Esophagus muscularis mucosa (tissue), 4 donors: Measurements from ENCODE around the gene PSAP. TPM values are rescaled to one million over a fixed set of nuclear protein-coding genes. Genes with fewer than 3 reads are reported as not detected.

Experiments used
- DNase-seq: peaks from one replicate; pipeline ENCODE4 v3.0.0-alpha.2; 2017; ENCODE audit errors: extremely low spot score
- H3K27ac ChIP-seq, 4 donors: fragments of 200-600 bp; sonication (generic); replicated peaks in 1 of 4; 1 replicate in 3 of 4; 2 replicates in 1 of 4; pipeline ENCODE4 v1.5.1; 2016 to 2019; ENCODE audit warnings: mild to moderate bottlenecking in 1 of 4
- H3K27me3 ChIP-seq, 4 donors: fragments of 200-600 bp; sonication (generic); one replicate each; pipeline versions ENCODE4 v1.5.1 to v1.6.0; 2016 to 2019
- H3K36me3 ChIP-seq, 4 donors: fragments of 200-600 bp; sonication (generic); one replicate each; pipeline ENCODE4 v1.5.1; 2016 to 2019
- H3K4me1 ChIP-seq, 4 donors: fragments of 200-600 bp; sonication (generic); one replicate each; pipeline ENCODE4 v1.5.1; 2016 to 2019
- H3K4me3 ChIP-seq, 4 donors: fragments of 200-600 bp; sonication (generic); 1 replicate in 2 of 4; 2 replicates in 2 of 4; pipeline ENCODE4 v1.5.1; 2016 to 2019; ENCODE audit warnings: mild to moderate bottlenecking in 4 of 4, moderate library complexity in 1 of 4
- H3K9me3 ChIP-seq, 4 donors: fragments of 200-600 bp; sonication (generic); 1 replicate in 3 of 4; 2 replicates in 1 of 4; pipeline ENCODE4 v1.5.1; 2016 to 2019
- EP300 ChIP-seq: sonication (generic); formaldehyde crosslinking; IDR thresholded peaks from one replicate; pipeline ENCODE4 v1.6.1; 2017; ENCODE audit warnings: antibody characterized with exemption
- POLR2A ChIP-seq: fragments of 450-650 bp; IDR thresholded peaks from one replicate; pipeline ENCODE4 v1.6.1; 2017; ENCODE audit warnings: antibody characterized with exemption, moderate library complexity, mild to moderate bottlenecking, low read depth
- POLR2AphosphoS5 ChIP-seq, 2 donors: sonication (generic); formaldehyde crosslinking; IDR thresholded peaks; one replicate each; pipeline ENCODE4 v1.6.1; 2017; ENCODE audit warnings: antibody characterized with exemption in 2 of 2
- WGBS: methylation state at CpG from one replicate; pipeline ENCODE4 v1.1.5; 2018; 5-methylcytosine and 5-hydroxymethylcytosine counted together
- intact Hi-C: fragments of 100-400 bp; cut with DNase I; formaldehyde crosslinking; loops from one replicate; pipeline ENCODE4 v1.15.1; 2023
- total RNA-seq, 4 donors: library from RNA; depleted of rRNA; stranded (reverse); fragments of >200 nt; gene quantifications; one replicate each; pipeline versions ENCODE4 v1.1.0 to v1.2.1, GENCODE V29; 2016
- TF ChIP-seq, protein P1 (sequence below), 3 experiments: fragments of 200-600 bp in 2 of 3; fragments of 450-650 bp in 1 of 3; sonication (generic) in 2 of 3; IDR thresholded peaks; one replicate each; pipeline ENCODE4 v1.5.1; 2017 to 2019; ENCODE audit warnings: antibody characterized with exemption in 3 of 3, mild to moderate bottlenecking in 2 of 3, moderate library complexity in 1 of 3

PSAP gene
- total RNA-seq, 4 donors from 2014 or later = 537 to 740 (median 698) TPM

DNA sequence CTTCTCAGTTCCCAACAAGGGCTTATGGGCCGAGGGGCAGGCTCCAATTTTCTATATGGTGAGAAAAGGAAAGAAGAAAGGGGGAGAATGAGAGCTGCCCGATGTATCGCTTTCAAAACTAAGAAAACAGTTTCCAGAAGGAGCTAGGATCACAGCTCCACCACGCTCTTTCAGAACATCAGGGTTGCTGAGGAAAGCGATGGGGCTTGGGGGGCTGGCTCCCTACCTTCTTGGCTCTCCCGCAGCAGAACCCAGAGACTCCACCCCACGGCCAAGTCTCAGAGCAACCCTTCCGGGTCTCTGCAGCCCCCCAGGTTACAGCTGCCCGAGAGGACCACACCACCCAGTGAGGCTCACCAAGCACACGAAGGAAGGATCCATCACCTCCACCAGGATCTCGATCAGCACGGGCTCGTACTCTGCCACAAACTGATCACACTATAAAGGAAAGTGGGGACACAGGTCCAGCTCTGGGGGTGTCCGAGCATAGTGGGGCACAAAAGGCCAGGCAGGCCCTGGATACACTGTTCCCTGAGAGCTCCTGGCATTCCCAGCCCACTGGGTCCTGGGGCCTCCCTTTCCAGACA lies 32.3 kb downstream of the PSAP start:
- intact Hi-C loops = loop anchor here (10.0 kb wide), 2 partner anchors 254 to 504 kb away; partner anchors contain the start of gene SLC29A3
- H3K4me3 ChIP-seq = no peak overlapping the region
- H3K9me3 ChIP-seq = no peaks in the 10 kb centered on the region
- TF ChIP-seq EP300 (no peak), POLR2A (no peak), POLR2AphosphoS5 (IDR thresholded peaks at IDR 0.05) (no peak)
- TF ChIP-seq, protein P1, sequence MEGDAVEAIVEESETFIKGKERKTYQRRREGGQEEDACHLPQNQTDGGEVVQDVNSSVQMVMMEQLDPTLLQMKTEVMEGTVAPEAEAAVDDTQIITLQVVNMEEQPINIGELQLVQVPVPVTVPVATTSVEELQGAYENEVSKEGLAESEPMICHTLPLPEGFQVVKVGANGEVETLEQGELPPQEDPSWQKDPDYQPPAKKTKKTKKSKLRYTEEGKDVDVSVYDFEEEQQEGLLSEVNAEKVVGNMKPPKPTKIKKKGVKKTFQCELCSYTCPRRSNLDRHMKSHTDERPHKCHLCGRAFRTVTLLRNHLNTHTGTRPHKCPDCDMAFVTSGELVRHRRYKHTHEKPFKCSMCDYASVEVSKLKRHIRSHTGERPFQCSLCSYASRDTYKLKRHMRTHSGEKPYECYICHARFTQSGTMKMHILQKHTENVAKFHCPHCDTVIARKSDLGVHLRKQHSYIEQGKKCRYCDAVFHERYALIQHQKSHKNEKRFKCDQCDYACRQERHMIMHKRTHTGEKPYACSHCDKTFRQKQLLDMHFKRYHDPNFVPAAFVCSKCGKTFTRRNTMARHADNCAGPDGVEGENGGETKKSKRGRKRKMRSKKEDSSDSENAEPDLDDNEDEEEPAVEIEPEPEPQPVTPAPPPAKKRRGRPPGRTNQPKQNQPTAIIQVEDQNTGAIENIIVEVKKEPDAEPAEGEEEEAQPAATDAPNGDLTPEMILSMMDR (IDR thresholded peaks at IDR 0.05) = no peak
- no peak for DNase-seq
- H3K4me1 ChIP-seq = peaks cover 19 to 37% (median 28%) of the 10 kb centered on the region in 4 donors
- peaks cover 70 to 96% (median 91%) of the 10 kb centered on the region in 4 donors for H3K36me3 ChIP-seq
- peak overlapping the region; percentile 36 to 56 (median 46) for H3K27ac ChIP-seq
- 93% methylated on average over 7 of the region's 14 CpGs for WGBS
- no peaks in the 10 kb centered on the region for H3K27me3 ChIP-seq

DNA sequence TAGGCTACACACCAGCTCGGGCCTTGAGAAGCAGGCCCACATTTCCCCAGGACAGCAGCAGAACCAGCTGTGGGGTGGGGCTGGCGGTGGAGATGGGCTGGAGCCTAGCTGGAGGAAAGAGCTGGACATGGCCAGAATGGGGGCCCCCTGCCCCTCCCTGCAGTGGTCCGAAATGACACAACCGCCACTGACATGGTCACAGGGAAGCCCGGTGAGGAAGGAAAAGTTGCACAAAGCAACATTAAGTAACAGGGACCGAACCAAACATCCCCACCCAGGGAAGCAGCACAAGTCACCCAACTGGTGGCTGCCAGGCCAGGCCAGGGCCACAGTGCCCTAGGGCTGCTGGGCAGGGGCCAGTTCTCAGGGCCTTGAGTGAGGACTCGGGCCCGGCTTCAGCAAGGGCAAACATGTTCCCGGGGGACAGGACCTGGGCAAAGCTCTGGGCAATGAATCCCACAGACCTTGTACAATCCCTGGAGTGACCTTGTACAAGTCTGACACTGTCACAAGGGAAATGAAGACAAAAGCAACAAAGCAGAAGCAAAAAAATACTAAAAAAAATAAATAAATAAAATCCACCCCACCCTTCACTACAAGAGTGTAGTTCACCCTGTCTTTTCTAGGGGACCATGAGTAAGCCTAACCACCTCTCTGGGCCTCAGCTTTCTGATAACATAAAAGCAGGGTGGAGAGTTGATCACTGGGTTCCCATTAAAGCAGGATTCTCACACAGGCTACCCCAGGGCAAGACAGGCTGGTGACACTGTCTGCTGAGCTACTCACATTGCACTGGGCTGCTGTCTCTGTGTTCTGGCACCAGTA lies 33.0 kb downstream of the PSAP start:
- no peak for DNase-seq
- Histone ChIP-seq H3K4me1 (peaks cover 22 to 41% (median 30%) of the 10 kb centered on the region in 4 donors), H3K27me3 (no peaks in the 10 kb centered on the region), H3K4me3 (no peak overlapping the region), H3K36me3 (peaks cover 64 to 89% (median 83%) of the 10 kb centered on the region in 4 donors), H3K9me3 (no peaks in the 10 kb centered on the region), H3K27ac (peak overlapping the region; percentile 36 to 56 (median 46))
- 58% methylated on average over 9 of the region's 9 CpGs for whole genome bisulfite sequencing
- TF ChIP-seq POLR2AphosphoS5 (IDR thresholded peaks at IDR 0.05) (peak; percentile 24 to 44), EP300 (no peak)
- intact Hi-C loops = loop anchor here (10.0 kb wide), 2 partner anchors 253 to 503 kb away; partner anchors contain the start of gene SLC29A3

DNA sequence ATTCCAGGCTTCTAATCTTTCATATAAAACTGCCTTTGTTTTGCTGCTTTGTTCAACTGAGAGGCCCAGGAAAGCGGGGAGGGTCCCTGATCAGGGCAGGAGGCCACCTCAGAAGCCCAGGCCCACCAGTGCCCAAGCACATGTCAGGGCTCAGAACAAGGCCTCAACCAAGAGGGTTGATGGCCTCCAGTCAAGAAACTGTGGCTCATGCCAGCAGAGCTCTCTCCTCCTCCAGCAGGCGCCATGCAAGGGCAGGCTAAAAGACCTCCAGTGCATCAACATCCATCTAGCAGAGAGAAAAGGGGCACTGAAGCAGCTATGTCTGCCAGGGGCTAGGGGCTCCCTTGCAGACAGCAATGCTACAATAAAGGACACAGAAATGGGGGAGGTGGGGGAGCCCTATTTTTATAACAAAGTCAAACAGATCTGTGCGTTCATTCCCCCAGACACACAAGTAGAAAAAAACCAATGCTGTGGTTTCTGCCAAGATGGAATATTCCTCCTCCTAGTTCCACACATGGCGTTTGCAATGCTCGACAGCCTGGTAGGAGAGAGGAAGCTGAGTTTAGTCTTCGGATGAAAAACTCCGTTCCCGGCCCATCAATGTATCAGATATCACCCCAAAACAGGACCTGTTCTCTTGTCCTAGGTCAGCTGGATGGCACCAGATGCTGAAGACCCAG lies 34.0 kb downstream of the PSAP start:
- Histone ChIP-seq H3K4me1 (peaks cover 31 to 50% (median 39%) of the 10 kb centered on the region in 4 donors), H3K36me3 (peaks cover 62 to 80% (median 74%) of the 10 kb centered on the region in 4 donors), H3K27me3 (no peaks in the 10 kb centered on the region), H3K4me3 (no peak overlapping the region), H3K9me3 (no peaks in the 10 kb centered on the region), H3K27ac (peak overlapping the region; percentile 6 to 55 (median 42))
- no peak for TF ChIP-seq EP300
- TF ChIP-seq POLR2AphosphoS5 (IDR thresholded peaks at IDR 0.05) = no peak
- TF ChIP-seq, protein P1 (IDR thresholded peaks at IDR 0.05) = no peak
- no peak for TF ChIP-seq POLR2A
- intact Hi-C loops = loop anchor here (10.0 kb wide), 2 partner anchors 252 to 502 kb away; partner anchors contain the start of gene SLC29A3
- 64% methylated on average over 7 of the region's 8 CpGs for WGBS
- no peak for DNase-seq

DNA sequence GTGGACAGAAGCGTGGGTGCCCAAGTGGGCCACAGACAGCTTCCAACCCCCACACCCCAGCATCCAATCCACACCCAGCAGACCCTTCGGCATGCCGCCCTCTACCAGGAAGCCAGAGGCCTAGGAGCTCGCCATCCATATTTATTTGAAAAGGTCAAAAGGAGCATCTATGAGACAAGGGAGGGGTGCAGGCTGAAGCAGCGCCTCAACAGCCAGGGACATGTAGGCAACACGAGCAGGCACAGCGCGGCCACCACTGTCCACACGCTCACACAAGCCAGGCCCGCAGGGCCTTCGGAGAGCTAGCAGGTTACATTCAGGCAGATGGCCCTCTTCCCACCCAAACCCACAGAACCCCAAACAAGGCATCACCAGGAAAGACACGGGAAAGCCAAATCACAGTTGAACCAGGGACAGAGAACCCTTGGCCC lies 34.6 kb downstream of the PSAP start:
- WGBS = 80% methylated on average over 12 of the region's 12 CpGs
- Histone ChIP-seq H3K9me3 (no peaks in the 10 kb centered on the region), H3K27me3 (no peaks in the 10 kb centered on the region), H3K4me3 (no peak overlapping the region), H3K27ac (peak overlapping the region in 2 of 4 donors; percentile 18 to 36), H3K36me3 (peaks cover 57 to 73% (median 68%) of the 10 kb centered on the region in 4 donors), H3K4me1 (peaks cover 38 to 56% (median 44%) of the 10 kb centered on the region in 4 donors)
- no peak for DNase-seq
- no peak for TF ChIP-seq POLR2A
- TF ChIP-seq EP300 = no peak
- TF ChIP-seq POLR2AphosphoS5 (IDR thresholded peaks at IDR 0.05) = no peak
- TF ChIP-seq, protein P1 (IDR thresholded peaks at IDR 0.05) = no peak
- intact Hi-C loops = loop anchor here (10.0 kb wide), 2 partner anchors 252 to 502 kb away; partner anchors contain the start of gene SLC29A3
